ENCODE data around the gene GALNT8. TPM values are rescaled to one million over a fixed set of nuclear protein-coding genes. Genes with fewer than 3 reads are reported as not detected.

The GALNT8 gene
- total RNA-seq, 1 donor from 2014 or later, result 0.67 TPM

DNA sequence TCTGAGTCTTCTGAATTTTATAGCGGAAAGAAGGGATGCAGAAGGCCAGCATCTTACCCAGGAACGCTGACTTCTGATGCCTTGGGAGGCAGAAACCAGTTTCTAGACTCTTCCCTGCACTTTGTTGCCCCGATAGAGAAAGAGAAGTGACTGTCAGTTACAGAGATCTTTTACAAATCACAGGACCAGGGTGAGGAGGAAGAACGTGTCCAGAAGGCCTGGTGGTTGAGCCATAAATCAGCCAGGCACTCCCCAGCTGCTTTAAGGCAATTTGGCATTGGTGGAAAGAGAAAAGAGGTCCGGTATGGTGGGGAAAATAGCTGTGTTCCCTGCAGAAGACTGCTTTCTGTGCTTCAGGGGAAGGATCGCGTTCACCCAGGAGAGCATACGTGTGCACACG lies 100.8 kb downstream of the GALNT8 start:
- TF ChIP-seq, protein P1, sequence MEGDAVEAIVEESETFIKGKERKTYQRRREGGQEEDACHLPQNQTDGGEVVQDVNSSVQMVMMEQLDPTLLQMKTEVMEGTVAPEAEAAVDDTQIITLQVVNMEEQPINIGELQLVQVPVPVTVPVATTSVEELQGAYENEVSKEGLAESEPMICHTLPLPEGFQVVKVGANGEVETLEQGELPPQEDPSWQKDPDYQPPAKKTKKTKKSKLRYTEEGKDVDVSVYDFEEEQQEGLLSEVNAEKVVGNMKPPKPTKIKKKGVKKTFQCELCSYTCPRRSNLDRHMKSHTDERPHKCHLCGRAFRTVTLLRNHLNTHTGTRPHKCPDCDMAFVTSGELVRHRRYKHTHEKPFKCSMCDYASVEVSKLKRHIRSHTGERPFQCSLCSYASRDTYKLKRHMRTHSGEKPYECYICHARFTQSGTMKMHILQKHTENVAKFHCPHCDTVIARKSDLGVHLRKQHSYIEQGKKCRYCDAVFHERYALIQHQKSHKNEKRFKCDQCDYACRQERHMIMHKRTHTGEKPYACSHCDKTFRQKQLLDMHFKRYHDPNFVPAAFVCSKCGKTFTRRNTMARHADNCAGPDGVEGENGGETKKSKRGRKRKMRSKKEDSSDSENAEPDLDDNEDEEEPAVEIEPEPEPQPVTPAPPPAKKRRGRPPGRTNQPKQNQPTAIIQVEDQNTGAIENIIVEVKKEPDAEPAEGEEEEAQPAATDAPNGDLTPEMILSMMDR (IDR thresholded peaks at IDR 0.05), result no peak
- peaks cover 18% of the 10 kb centered on the region for H3K27me3 ChIP-seq
- no peak overlapping the region for H3K27ac ChIP-seq
- no peak for ATAC-seq
- no peaks in the 10 kb centered on the region for H3K4me1 ChIP-seq
- intact Hi-C loops (cut with DNase I), result no loop called here
- no peak for DNase-seq
- H3K36me3 ChIP-seq, result no peaks in the 10 kb centered on the region
- no peak overlapping the region for H3K4me3 ChIP-seq
- no peaks in the 10 kb centered on the region for H3K9me3 ChIP-seq

Other genes with a start within 250 kb of the GALNT8 start
- gene RAD51AP1, start 181.5 kb upstream of the GALNT8 start, total RNA-seq, result 0.84 TPM
- 30.1 TPM for gene DYRK4, start 158.2 kb upstream of the GALNT8 start, total RNA-seq
- gene AKAP3, start 71.3 kb upstream of the GALNT8 start, total RNA-seq, result 1.9 TPM
- gene NDUFA9, start 71.3 kb upstream of the GALNT8 start, total RNA-seq, result 70.3 TPM
- not detected for gene KCNA1, start 189.5 kb downstream of the GALNT8 start, total RNA-seq